ENCODE results near the gene AGAP1. TPM values are rescaled to one million over a fixed set of nuclear protein-coding genes. Genes with fewer than 3 reads are reported as not detected.
A peak's percentile ranks its signal among the peaks of the same experiment; 100 is the strongest.

The AGAP1 gene
- total RNA-seq, 1 experiment from 2014 or later = 25.8 TPM

- Histone ChIP-seq H4K8ac (replicated peaks; ENCODE audit: insufficient read length, low read depth, low read length) (no peak overlapping the region), H2BK15ac (ENCODE audit: low read depth, low read length) (no peak overlapping the region), H2AK5ac (ENCODE audit: insufficient read length, low read length) (no peak overlapping the region), H3K4me1 (ENCODE audit: insufficient read depth, low read length) (peaks cover 29% of the 10 kb centered on the region), H3K4ac (ENCODE audit: low read depth, low read length) (no peak overlapping the region), H4K5ac (ENCODE audit: insufficient read length, low read depth, low read length) (no peak overlapping the region), H3K9ac (ENCODE audit: extremely low read depth, insufficient read length, low read length) (no peak overlapping the region), H3K18ac (ENCODE audit: insufficient read length, low read depth, low read length) (no peak overlapping the region), H3K56ac (ENCODE audit: insufficient read length, low read depth, low read length) (no peak overlapping the region), H2BK20ac (ENCODE audit: low read depth, low read length, poor library complexity, severe bottlenecking) (no peak overlapping the region), H3T11ph (ENCODE audit: low read length) (no peak overlapping the region), H3K9me3 (ENCODE audit: control insufficient read depth, low read depth, low read length) (no peaks in the 10 kb centered on the region), H3K79me2 (ENCODE audit: insufficient read depth, low read length) (no peaks in the 10 kb centered on the region), H3K4me2 (ENCODE audit: insufficient read depth, insufficient read length, low read length) (no peak overlapping the region), H4K20me1 (ENCODE audit: control insufficient read depth, insufficient read depth, insufficient read length) (no peaks in the 10 kb centered on the region), H3K27me3 (ENCODE audit: insufficient read depth, low read length) (no peaks in the 10 kb centered on the region), H3K23ac (ENCODE audit: insufficient read length, low read depth, low read length) (no peak overlapping the region), H2BK12ac (ENCODE audit: insufficient read length, low read depth, low read length) (no peak overlapping the region), H2AFZ (ENCODE audit: low read length) (no peak overlapping the region), H3K14ac (ENCODE audit: insufficient read depth, low read length) (no peak overlapping the region), H4K91ac (ENCODE audit: insufficient read length, low read depth, low read length) (no peak overlapping the region), H3K27ac (ENCODE audit: insufficient read length, low read depth, low read length) (peak overlapping the region; percentile 58), H3K79me1 (ENCODE audit: insufficient read depth, low read depth, low read length, poor library complexity, severe bottlenecking) (no peaks in the 10 kb centered on the region), H2BK5ac (ENCODE audit: insufficient read length, low read length) (no peak overlapping the region), H3K23me2 (ENCODE audit: insufficient read length, low read depth, low read length, poor library complexity, severe bottlenecking) (no peaks in the 10 kb centered on the region), H2BK120ac (ENCODE audit: low read depth, low read length, poor library complexity, severe bottlenecking) (no peak overlapping the region)
- Mint-ChIP-seq H3K36me3 (ENCODE audit: insufficient read depth in 1 of 3, low read depth in 3 of 3) (peaks cover 0 to 1% (median 1%) of the 10 kb centered on the region in 3 experiments; a peak in 1 of 7 replicates), H3K27me3 (ENCODE audit: low read depth) (peaks cover 25% of the 10 kb centered on the region), H3K4me3 (no peak overlapping the region; a peak in 1 of 5 replicates), H3K27ac (peak overlapping the region in 1 of 3 experiments; percentile 3; a peak in 1 of 7 replicates), H3K4me1 (peaks cover 60 to 66% of the 10 kb centered on the region in 2 experiments), H3K9me3 (peaks cover 0 to 3% of the 10 kb centered on the region in 2 experiments; a peak in 1 of 5 replicates)
- no CpG with 5 or more reads among the region's 7 CpGs for WGBS (ENCODE audit: extremely low coverage, insufficient read length, low lambda C conversion rate)
- DNase-seq = peak; percentile 54
- TF ChIP-seq CTCF (conservative IDR thresholded peaks at IDR 0.05) = no peak
Observed at GRCh38 chr2:236085647-236086046, 591.8 kb downstream of the AGAP1 start.

Measured in H9 (cell line).